ENCODE results near the gene MAP4. TPM values are rescaled to one million over a fixed set of nuclear protein-coding genes. Genes with fewer than 3 reads are reported as not detected.

Gene MAP4
- total RNA-seq, 2 experiments from 2014 or later, result 95.2 to 96.7 TPM

DNA sequence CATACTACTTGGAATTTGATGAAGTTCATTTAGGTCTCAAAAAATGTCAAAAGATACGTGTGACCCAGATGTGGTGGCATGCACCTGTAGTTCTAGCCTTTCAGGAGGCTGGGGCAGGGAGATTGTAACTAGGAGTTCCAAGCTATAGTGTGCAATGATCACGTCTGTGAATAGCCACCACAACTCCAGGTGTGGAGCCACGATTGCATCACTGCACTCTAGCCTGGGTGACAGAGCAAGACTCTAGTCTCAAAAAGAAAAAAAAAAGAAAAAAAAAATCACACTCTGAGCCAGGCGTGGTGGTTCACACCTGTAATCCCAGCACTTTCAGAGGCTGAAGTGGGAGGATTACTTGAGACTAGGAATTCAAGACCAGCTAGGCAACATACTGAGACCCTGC lies 14.2 kb downstream of the MAP4 start:
- H3K4me3 Mint-ChIP-seq, result no peak overlapping the region
- no peak overlapping the region for H3K27ac Mint-ChIP-seq
- no peaks in the 10 kb centered on the region for H3K27me3 Mint-ChIP-seq
- no peaks in the 10 kb centered on the region for H3K9me3 Mint-ChIP-seq
- no peaks in the 10 kb centered on the region for H3K36me3 Mint-ChIP-seq
- no peaks in the 10 kb centered on the region for H3K4me1 Mint-ChIP-seq
- no peak for DNase-seq

DNA sequence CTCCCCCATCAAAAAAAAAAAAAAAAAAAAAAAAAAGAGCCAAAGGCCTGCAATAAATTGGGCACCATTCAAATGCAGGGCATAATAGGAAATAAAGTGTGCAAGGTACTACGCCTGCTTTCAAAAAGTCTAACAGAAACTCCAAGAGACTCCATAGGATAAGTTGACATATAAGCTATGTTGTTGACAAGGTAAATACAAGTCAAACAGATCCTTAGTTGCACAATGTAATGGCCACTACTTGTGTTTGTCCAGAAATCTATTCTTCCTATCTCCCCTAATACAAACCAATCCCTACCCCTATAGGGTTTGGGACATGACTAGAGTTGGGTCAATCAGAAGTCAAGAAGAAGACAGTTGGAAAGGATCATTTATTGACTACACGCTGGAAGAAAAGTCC lies 16.0 kb downstream of the MAP4 start:
- DNase-seq, result no peak
- H3K4me1 Mint-ChIP-seq, result no peaks in the 10 kb centered on the region
- H3K27me3 Mint-ChIP-seq, result no peaks in the 10 kb centered on the region
- H3K4me3 Mint-ChIP-seq, result no peak overlapping the region
- peaks cover 6% of the 10 kb centered on the region for H3K36me3 Mint-ChIP-seq
- H3K27ac Mint-ChIP-seq, result no peak overlapping the region
- no peaks in the 10 kb centered on the region for H3K9me3 Mint-ChIP-seq

DNA sequence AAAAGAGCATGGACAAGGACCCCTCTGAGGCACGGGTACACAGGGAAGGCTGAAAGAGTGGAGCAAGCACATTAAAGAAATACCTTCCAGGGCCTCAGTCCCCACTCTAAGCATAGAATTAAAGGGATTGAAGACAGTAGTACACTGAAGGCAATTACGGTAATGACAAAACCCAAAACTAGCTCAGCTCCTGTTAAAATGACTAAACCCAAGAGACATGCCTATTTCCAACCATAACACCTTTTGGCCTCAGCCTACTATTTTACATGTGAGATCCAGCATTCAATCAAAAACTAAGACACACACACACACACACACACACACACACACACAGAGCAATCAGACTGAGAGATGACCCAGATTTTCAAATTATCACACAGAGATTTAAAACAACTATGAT lies 19.8 kb downstream of the MAP4 start:
- H3K27me3 Mint-ChIP-seq, result no peaks in the 10 kb centered on the region
- H3K9me3 Mint-ChIP-seq, result no peaks in the 10 kb centered on the region
- H3K27ac Mint-ChIP-seq, result no peak overlapping the region
- H3K4me1 Mint-ChIP-seq, result no peaks in the 10 kb centered on the region
- no peak overlapping the region for H3K4me3 Mint-ChIP-seq
- H3K36me3 Mint-ChIP-seq, result peaks cover 10% of the 10 kb centered on the region
- no peak for DNase-seq

DNA sequence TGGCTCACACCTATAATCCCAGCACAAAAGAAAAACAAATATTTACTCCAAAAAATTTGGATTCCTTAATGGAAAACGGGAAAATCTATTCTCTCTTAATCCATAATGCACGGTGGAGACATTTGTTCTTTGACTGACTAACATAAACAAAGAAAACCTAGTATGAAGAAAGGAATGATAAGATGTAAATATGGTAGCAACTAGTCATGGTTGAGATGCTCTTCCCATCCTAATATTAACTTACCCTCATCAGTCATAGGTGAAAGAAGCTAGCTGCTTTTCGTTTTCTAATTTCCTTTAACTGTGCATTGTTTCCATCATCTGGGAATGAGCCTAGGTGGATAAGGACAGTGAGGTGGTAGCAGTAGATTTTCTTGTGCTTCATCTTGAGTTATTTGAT lies 22.0 kb downstream of the MAP4 start:
- no peak for DNase-seq
- Mint-ChIP-seq H3K4me1 (peaks cover 4% of the 10 kb centered on the region), H3K36me3 (peaks cover 11% of the 10 kb centered on the region), H3K4me3 (no peak overlapping the region), H3K9me3 (no peaks in the 10 kb centered on the region), H3K27me3 (no peaks in the 10 kb centered on the region), H3K27ac (no peak overlapping the region)

DNA sequence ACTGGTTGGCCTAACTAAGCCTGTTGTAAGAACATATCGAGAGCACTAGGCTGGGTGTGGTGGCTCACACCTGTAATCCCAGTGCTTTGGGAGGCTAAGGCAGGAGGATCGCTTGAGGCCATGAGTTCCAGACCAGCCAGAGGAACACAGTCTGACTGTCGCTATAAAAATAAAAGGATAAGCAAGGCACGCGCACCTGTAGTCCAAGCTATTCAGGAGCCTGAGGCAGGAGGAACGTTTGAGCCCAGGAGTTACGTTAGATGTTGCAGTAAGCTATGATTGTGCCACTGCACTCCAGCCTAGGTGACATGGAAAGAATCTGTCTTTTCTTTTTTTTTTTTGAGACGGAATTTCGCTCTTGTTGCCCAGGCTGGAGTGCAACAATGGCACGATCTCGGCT lies 24.9 kb downstream of the MAP4 start:
- no peaks in the 10 kb centered on the region for H3K27me3 Mint-ChIP-seq
- H3K36me3 Mint-ChIP-seq, result peaks cover 11% of the 10 kb centered on the region
- H3K4me3 Mint-ChIP-seq, result no peak overlapping the region
- no peak overlapping the region for H3K27ac Mint-ChIP-seq
- peaks cover 4% of the 10 kb centered on the region for H3K4me1 Mint-ChIP-seq
- no peak for DNase-seq
- H3K9me3 Mint-ChIP-seq, result no peaks in the 10 kb centered on the region

DNA sequence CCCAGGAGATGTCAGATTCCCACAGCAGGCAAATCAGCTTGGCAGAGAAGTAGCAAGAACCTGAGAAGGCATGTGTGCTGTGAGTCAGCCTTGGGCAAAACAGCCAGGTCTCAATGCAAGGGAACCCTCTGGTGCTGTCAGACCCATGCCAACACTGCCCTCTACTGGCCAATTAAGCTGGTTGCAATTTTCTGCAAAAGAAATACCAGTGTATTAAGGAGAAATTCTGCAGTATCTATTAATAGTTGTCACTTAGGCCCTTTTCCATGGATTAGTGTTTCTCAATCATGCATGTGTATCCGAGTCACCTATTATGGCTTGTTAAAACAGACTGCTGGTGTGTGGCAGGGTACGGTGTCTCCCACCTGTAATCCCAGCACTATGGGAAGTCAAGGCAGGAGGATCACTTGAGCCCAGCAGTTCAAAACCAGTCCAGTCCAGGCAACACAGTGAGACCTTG lies 26.2 kb downstream of the MAP4 start:
- Mint-ChIP-seq H3K4me3 (no peak overlapping the region), H3K36me3 (peaks cover 5% of the 10 kb centered on the region), H3K27me3 (no peaks in the 10 kb centered on the region), H3K27ac (no peak overlapping the region), H3K9me3 (no peaks in the 10 kb centered on the region), H3K4me1 (peaks cover 4% of the 10 kb centered on the region)
- DNase-seq, result peak; percentile 58

DNA sequence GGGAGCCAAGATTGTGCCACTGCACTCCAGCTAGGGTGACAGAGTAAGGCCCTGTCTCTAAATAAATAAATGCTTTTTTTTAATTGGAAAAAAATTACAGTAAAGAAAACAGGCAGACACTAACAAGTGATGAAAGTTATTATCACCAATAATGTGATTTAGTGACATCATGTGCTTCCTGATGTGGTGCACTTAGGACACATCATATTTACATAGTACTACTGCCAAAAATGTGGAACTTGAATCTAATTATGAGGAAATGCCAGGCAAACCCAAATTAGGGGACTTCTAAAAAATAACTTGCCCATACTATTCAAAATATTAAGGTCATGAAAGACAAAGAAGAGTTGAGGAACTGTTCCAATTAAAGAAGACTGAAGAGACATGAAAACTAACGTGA lies 30.8 kb downstream of the MAP4 start:
- Mint-ChIP-seq H3K9me3 (no peaks in the 10 kb centered on the region), H3K27ac (no peak overlapping the region), H3K4me3 (no peak overlapping the region), H3K27me3 (no peaks in the 10 kb centered on the region), H3K36me3 (peaks cover 1% of the 10 kb centered on the region), H3K4me1 (peaks cover 7% of the 10 kb centered on the region)
- DNase-seq, result no peak

DNA sequence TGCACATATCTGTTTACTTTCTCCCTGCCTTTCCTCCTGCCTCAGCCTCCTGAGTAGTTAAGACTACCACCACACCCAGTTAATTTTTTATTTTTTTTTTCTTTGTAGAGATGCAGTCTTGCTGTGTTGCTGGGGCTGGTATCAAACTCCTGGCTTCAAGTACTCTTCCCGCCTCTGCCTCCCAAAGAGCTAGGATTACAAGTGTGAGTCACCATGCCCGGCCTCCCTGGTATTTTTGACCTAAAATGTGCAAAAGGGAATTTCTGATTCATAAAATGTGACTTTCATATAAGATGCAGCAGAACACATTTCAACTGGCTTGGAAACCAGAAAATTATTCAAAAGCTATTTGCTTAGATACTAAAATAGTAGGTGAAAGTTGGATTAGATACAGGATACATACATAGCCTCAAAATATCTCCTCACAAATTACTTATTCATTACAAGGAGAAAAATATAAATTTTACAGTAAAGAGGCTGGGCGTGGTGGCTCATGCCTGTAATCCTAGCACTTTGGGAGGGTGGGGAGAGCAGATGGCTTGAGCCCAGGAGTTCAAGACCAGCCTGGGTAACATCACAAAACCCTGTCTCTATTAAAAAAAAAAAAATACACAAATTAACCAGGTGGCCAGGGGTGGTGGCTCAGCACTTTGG lies 32.0 kb downstream of the MAP4 start:
- Mint-ChIP-seq H3K27ac (peak overlapping the region; percentile 48), H3K4me3 (no peak overlapping the region), H3K4me1 (peaks cover 4% of the 10 kb centered on the region), H3K36me3 (no peaks in the 10 kb centered on the region), H3K27me3 (no peaks in the 10 kb centered on the region), H3K9me3 (no peaks in the 10 kb centered on the region)
- DNase-seq, result no peak

DNA sequence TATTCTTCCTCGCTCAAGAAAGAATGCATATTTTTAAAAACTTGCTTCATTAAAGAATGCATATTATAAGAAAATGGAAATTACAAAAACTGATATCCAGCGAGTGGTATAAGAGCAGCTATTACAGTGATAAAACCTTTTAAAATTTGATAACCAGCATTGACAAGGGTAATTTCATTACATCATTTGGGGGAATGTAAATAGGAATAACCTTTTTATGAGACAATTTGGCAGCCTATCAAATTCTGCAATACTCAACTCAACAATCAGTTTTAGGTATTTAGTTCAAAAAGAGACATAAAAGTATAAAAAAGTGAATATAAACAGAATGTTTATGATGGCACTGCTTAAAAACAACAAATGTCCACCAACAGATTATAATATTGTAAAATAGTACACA lies 35.4 kb downstream of the MAP4 start:
- Mint-ChIP-seq H3K9me3 (no peaks in the 10 kb centered on the region), H3K27ac (no peak overlapping the region), H3K4me1 (peaks cover 6% of the 10 kb centered on the region), H3K4me3 (no peak overlapping the region), H3K36me3 (no peaks in the 10 kb centered on the region), H3K27me3 (no peaks in the 10 kb centered on the region)
- no peak for DNase-seq

DNA sequence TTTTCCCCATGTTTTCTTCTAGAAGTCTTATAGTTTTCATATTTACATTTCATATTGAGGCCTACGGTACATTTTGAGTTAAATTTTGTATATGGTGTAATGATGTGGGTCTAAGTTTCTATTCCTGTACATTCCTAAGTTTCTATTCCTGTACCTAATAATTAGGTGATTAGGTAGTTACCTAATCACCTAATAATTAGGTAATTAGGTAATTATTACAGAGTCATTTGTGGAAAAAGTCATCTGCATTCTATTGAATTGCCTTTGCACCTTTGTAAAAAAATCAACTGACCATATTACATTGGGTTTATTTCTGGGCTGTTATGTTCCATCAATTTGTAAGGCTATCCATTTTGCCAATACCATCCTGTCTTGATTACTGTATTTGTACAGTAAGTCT lies 37.1 kb downstream of the MAP4 start:
- peaks cover 4% of the 10 kb centered on the region for H3K4me1 Mint-ChIP-seq
- H3K36me3 Mint-ChIP-seq, result no peaks in the 10 kb centered on the region
- H3K4me3 Mint-ChIP-seq, result no peak overlapping the region
- no peak for DNase-seq
- H3K27ac Mint-ChIP-seq, result no peak overlapping the region
- no peaks in the 10 kb centered on the region for H3K27me3 Mint-ChIP-seq
- H3K9me3 Mint-ChIP-seq, result no peaks in the 10 kb centered on the region

DNA sequence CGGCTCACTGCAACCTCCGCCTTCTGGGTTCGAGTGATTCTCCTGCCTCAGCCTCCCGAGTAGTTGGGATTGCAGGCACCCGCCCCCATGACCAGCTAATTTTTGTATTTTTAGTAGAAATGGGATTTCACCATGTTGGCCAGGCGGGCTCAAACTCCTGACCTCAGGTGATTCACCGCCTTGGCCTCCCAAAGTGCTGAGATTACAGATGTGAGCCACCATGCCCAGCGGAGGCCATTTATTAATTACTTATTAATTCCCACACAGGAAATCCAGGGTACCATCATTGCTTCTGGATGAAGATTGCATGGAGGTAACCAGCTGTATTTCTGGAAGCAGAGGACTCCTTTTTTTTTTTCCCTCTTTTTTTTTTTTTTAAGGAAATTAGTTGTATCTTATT lies 37.8 kb downstream of the MAP4 start:
- Mint-ChIP-seq H3K9me3 (no peaks in the 10 kb centered on the region), H3K4me3 (no peak overlapping the region), H3K27me3 (no peaks in the 10 kb centered on the region), H3K4me1 (peaks cover 2% of the 10 kb centered on the region), H3K36me3 (no peaks in the 10 kb centered on the region), H3K27ac (no peak overlapping the region)
- no peak for DNase-seq

DNA sequence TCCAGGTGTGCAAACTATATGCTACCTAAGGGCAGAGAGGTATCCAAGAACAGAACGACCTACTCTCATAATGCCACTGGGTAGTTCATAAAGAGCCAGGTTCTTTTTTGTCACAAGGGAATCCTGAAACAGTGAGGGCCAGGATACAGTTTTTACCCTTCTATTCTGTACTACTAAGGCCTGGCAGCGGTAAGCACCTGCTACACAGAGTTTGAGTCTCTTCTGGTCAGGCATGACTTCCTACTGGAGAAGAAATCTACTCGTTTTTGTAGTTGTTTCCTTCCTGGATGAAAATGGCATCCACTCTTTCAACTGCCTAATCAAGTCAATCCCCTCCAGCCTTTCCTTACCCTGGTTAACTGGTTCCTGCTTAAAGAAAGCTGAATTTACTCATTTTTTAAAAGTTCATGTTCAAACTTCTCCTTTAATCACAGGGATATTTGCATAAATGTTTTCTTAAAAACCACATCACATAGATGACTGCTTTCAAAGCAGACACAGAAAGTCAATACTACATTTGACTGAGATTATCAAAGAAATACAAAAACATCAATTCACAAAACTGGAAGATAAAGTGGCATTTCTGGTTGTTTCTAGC lies 40.0 kb downstream of the MAP4 start:
- Mint-ChIP-seq H3K4me1 (peaks cover 2% of the 10 kb centered on the region), H3K27me3 (no peaks in the 10 kb centered on the region), H3K27ac (peak overlapping the region; percentile 29), H3K9me3 (no peaks in the 10 kb centered on the region), H3K36me3 (no peaks in the 10 kb centered on the region), H3K4me3 (no peak overlapping the region)
- no peak for DNase-seq

DNA sequence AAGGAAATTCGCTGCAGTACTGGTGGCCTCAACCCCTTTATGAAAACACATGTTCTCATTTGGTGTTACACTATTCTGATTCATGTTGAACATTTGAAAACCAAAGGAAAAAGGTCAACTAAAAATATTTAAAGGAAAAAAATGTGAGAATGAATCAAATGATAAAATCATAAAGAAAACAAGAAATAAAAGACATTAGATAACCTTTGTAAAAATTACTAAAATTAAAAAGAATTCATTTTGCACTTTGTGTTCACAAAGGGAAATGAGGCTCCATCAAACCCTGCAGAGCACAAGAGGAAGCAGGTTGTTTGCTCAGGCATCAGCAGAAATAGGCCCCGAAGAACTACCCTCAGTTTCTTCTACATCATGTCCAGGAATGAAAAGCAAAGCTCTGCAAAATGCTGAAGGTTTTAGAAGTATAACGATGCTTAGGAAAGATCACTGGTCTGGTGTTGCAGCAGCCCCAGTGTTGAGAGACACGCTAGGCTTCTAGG lies 41.2 kb downstream of the MAP4 start:
- no peaks in the 10 kb centered on the region for H3K27me3 Mint-ChIP-seq
- no peak for DNase-seq
- H3K9me3 Mint-ChIP-seq, result no peaks in the 10 kb centered on the region
- no peaks in the 10 kb centered on the region for H3K36me3 Mint-ChIP-seq
- H3K4me1 Mint-ChIP-seq, result peaks cover 2% of the 10 kb centered on the region
- no peak overlapping the region for H3K4me3 Mint-ChIP-seq
- no peak overlapping the region for H3K27ac Mint-ChIP-seq

DNA sequence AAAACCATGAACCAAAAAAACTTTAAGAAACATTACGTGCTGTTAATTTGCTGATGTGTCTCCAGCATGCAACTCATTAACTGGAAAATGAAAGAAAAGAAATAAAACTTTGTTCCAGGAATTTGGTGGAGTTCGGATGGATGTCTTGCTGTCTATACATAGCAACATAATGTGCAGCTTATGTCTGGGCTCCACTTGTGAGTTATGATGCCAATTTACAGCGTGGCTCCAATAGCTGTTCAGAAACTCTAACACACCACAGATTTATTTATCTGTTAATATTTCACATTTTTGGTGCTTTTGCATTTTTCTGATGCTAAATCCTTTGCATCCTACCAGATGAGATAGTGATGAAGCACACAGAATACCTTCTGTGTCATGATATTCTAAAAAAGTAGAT lies 45.1 kb downstream of the MAP4 start:
- Mint-ChIP-seq H3K27me3 (no peaks in the 10 kb centered on the region), H3K27ac (no peak overlapping the region), H3K4me3 (no peak overlapping the region), H3K9me3 (no peaks in the 10 kb centered on the region), H3K4me1 (peaks cover 6% of the 10 kb centered on the region), H3K36me3 (no peaks in the 10 kb centered on the region)
- no peak for DNase-seq

DNA sequence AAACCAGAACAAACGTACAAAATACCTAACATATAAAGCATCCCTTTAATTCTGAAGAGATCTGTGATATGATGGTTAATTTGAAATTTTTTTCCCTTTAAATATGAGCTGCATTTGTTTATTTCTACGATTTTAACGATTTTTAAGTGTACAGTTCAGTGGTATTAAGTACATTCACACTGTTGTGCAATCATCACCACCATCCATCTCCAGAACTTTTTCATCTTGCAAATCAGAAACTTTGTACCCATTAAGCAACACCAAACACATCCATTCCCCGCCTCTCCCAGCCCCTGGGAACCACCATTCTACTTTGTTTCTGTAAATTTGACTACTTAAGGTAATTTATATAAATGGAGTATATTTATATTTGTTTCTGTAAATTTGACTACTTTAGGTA lies 51.5 kb downstream of the MAP4 start:
- Mint-ChIP-seq H3K4me3 (no peak overlapping the region), H3K4me1 (peaks cover 28% of the 10 kb centered on the region), H3K27ac (no peak overlapping the region), H3K9me3 (no peaks in the 10 kb centered on the region), H3K36me3 (peaks cover 4% of the 10 kb centered on the region), H3K27me3 (no peaks in the 10 kb centered on the region)
- no peak for DNase-seq

Data from activated naive CD8-positive, alpha-beta T cell treated with anti-CD3 and anti-CD28 coated beads for 36 hours (primary cell).